ENCODE data around the gene AGO3. TPM values are rescaled to one million over a fixed set of nuclear protein-coding genes. Genes with fewer than 3 reads are reported as not detected.

Gene AGO3
- total RNA-seq, 1 experiment from 2014 or later = 39.4 TPM

DNA sequence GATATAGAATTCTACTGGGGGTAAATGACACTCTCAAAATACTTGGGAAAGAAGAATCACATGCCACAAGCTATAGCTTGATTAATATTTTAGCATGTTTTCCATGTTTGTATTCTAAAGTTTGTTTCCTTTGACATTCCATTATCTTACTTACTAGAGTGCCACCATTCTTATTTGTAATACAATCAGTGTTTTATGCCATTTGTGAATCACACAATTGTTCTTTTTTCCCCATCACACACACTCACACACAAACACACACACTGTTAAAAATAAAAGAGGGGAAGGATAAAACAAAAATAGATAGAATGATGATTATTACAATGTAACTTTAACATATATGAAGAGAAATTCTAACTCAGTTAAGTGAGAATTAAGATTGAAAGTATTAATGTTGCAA is 137.0 kb downstream of the AGO3 start:
- ChIA-PET CTCF (interaction anchor here (0.5 kb wide), 1 partner anchor 65 kb away, joined by 3 read pairs; no protein-coding TSS in a partner anchor), POLR2A (interaction anchor here (0.8 kb wide), 1 partner anchor 25 kb away, joined by 3 read pairs; no protein-coding TSS in a partner anchor)
- DNase-seq (ENCODE audit: low read depth, low spot score) (no peak), ATAC-seq (no peak)
- Histone ChIP-seq H3K4me3 (ENCODE audit: low read depth in 2 of 2, low read length in 2 of 2) (no peak overlapping the region), H3K27me3 (ENCODE audit: control insufficient read depth, insufficient read depth, low read length) (no peaks in the 10 kb centered on the region), H3K4me1 (ENCODE audit: control insufficient read depth, insufficient read depth, low read length) (no peaks in the 10 kb centered on the region), H3K36me3 (ENCODE audit: control insufficient read depth, insufficient read depth, low read length) (no peaks in the 10 kb centered on the region), H3K9me3 (ENCODE audit: control insufficient read depth, insufficient read depth, low read depth, low read length) (no peaks in the 10 kb centered on the region), H3K27ac (ENCODE audit: low read length) (no peak overlapping the region)
- intact Hi-C loops (cut with micrococcal nuclease; ENCODE audit: unreplicated experiment) = no loop called here
- TF ChIP-seq SIN3A (IDR thresholded peaks at IDR 0.05; ENCODE audit: borderline replicate concordance, insufficient read depth, low read depth, low read length) = no peak
- TF ChIP-seq, protein P1, sequence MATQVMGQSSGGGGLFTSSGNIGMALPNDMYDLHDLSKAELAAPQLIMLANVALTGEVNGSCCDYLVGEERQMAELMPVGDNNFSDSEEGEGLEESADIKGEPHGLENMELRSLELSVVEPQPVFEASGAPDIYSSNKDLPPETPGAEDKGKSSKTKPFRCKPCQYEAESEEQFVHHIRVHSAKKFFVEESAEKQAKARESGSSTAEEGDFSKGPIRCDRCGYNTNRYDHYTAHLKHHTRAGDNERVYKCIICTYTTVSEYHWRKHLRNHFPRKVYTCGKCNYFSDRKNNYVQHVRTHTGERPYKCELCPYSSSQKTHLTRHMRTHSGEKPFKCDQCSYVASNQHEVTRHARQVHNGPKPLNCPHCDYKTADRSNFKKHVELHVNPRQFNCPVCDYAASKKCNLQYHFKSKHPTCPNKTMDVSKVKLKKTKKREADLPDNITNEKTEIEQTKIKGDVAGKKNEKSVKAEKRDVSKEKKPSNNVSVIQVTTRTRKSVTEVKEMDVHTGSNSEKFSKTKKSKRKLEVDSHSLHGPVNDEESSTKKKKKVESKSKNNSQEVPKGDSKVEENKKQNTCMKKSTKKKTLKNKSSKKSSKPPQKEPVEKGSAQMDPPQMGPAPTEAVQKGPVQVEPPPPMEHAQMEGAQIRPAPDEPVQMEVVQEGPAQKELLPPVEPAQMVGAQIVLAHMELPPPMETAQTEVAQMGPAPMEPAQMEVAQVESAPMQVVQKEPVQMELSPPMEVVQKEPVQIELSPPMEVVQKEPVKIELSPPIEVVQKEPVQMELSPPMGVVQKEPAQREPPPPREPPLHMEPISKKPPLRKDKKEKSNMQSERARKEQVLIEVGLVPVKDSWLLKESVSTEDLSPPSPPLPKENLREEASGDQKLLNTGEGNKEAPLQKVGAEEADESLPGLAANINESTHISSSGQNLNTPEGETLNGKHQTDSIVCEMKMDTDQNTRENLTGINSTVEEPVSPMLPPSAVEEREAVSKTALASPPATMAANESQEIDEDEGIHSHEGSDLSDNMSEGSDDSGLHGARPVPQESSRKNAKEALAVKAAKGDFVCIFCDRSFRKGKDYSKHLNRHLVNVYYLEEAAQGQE (IDR thresholded peaks at IDR 0.05; ENCODE audit: insufficient read depth in 1 of 2, low read depth in 2 of 2, low read length in 1 of 2) = no peak
- TF ChIP-seq TCF7L2 (IDR thresholded peaks at IDR 0.05; ENCODE audit: low read depth, low read length) = no peak
- TF ChIP-seq, protein P2, sequence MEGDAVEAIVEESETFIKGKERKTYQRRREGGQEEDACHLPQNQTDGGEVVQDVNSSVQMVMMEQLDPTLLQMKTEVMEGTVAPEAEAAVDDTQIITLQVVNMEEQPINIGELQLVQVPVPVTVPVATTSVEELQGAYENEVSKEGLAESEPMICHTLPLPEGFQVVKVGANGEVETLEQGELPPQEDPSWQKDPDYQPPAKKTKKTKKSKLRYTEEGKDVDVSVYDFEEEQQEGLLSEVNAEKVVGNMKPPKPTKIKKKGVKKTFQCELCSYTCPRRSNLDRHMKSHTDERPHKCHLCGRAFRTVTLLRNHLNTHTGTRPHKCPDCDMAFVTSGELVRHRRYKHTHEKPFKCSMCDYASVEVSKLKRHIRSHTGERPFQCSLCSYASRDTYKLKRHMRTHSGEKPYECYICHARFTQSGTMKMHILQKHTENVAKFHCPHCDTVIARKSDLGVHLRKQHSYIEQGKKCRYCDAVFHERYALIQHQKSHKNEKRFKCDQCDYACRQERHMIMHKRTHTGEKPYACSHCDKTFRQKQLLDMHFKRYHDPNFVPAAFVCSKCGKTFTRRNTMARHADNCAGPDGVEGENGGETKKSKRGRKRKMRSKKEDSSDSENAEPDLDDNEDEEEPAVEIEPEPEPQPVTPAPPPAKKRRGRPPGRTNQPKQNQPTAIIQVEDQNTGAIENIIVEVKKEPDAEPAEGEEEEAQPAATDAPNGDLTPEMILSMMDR (IDR thresholded peaks at IDR 0.05) = no peak
- TF ChIP-seq POLR2AphosphoS5 (IDR thresholded peaks at IDR 0.05; ENCODE audit: low read depth, low read length) = no peak
- in situ Hi-C loops (cut with HindIII; ENCODE audit: low pct_unique_long_range_greater_than_20kb, low sequenced_read_pairs) = no loop called here
- no TSS peak for BruUV-seq (replicated peaks)

DNA sequence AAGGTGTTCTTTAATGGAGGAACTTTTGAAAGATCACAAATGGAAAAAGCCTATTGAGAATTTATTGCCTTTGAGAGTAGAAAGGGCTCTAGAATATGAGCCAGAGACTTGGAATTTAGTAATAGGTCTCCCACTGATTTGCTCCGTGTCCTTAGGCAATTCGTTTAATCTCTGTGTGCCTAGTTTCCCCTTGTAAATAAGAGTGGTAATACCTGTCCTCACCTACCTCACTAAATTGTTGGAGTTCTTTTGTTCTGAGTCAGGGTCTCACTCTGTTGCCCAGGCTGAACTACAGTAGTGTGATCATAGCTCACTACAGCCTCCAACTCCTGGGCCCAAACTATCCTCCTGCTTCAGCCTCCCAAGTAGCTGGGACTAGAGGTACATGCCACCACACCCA is 138.0 kb downstream of the AGO3 start:
- DNase-seq (ENCODE audit: low read depth, low spot score) (no peak), ATAC-seq (no peak)
- no TSS peak for BruUV-seq (replicated peaks)
- TF ChIP-seq POLR2AphosphoS5 (IDR thresholded peaks at IDR 0.05; ENCODE audit: low read depth, low read length) (no peak), SIN3A (IDR thresholded peaks at IDR 0.05; ENCODE audit: borderline replicate concordance, insufficient read depth, low read depth, low read length) (no peak)
- TF ChIP-seq, protein P2 (IDR thresholded peaks at IDR 0.05) = no peak
- in situ Hi-C loops (cut with HindIII; ENCODE audit: low pct_unique_long_range_greater_than_20kb, low sequenced_read_pairs) (no loop called here), intact Hi-C loops (cut with micrococcal nuclease; ENCODE audit: unreplicated experiment) (no loop called here)
- H3K9me3 ChIP-seq (ENCODE audit: control insufficient read depth, insufficient read depth, low read depth, low read length) = no peaks in the 10 kb centered on the region
- no peaks in the 10 kb centered on the region for H3K36me3 ChIP-seq (ENCODE audit: control insufficient read depth, insufficient read depth, low read length)
- H3K27ac ChIP-seq (ENCODE audit: low read length) = no peak overlapping the region
- H3K27me3 ChIP-seq (ENCODE audit: control insufficient read depth, insufficient read depth, low read length) = no peaks in the 10 kb centered on the region
- no peaks in the 10 kb centered on the region for H3K4me1 ChIP-seq (ENCODE audit: control insufficient read depth, insufficient read depth, low read length)
- H3K4me3 ChIP-seq (ENCODE audit: low read depth in 2 of 2, low read length in 2 of 2) = no peak overlapping the region
- ChIA-PET CTCF (no interaction called here), POLR2A (no interaction called here)

All from Panc1 (cell line).